Omental fat pad (tissue), 4 donors: Measurements from ENCODE around the gene CDC14B. TPM values are rescaled to one million over a fixed set of nuclear protein-coding genes. Genes with fewer than 3 reads are reported as not detected.
A peak's percentile ranks its signal among the peaks of the same experiment; 100 is the strongest.
"Not testable (repeated sequence)": the region's sequence is repeated elsewhere in the genome, so short reads cannot be mapped to it uniquely, and the experiment has no call there.

ENCODE experiments used
- ATAC-seq: fragments of 150-250 bp; one replicate; pipeline ENCODE4 v1.9.1; 2016; ENCODE audit warnings: mild to moderate bottlenecking, moderate library complexity; ENCODE audit not compliant: low FRiP score
- DNase-seq: peaks from one replicate; pipeline ENCODE4 v3.0.0-alpha.2; 2019; ENCODE audit warnings: low spot score
- total RNA-seq, 4 donors: library from RNA; depleted of rRNA; stranded (reverse); fragments of >200 nt; gene quantifications; one replicate each; pipeline ENCODE4 v1.1.0, GENCODE V29; 2016
- TF ChIP-seq, protein P1 (sequence below), 3 donors: fragments of 450-650 bp; IDR thresholded peaks; one replicate each; pipeline ENCODE4 v1.5.1; 2016 to 2017; ENCODE audit warnings: antibody characterized with exemption in 3 of 3, mild to moderate bottlenecking in 3 of 3, moderate library complexity in 2 of 3

Gene CDC14B
- total RNA-seq, 4 donors from 2014 or later, result 14.4 to 40.5 (median 21.5) TPM

DNA sequence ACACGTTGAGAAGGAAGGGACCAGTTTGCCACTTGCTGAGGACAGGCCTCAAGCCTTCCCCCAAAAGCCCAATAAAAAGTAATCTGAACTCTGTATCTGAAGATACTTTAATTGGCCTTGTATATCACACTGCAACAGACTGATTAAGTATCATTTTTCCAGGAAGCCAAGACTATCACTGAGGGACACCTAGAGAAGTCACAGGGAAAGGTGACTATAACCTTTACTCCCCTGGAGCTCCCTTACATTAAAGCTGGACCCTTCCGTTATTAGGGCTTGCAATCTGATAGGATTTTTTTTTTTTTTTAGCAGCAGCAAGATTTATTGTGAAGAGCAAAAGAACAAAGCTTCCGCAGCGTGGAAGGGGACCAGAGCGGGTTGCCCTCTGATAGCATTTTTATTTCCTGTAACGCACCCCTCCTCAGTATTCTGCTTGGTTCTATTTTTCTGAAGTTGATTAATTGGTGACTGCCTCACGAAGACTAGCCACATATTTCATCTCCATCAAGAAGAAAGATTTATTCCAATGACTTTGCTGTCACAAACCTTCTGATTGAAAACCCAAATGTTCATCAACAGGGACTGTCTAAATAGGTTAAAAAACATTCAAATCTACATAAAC lies 2.7 kb downstream of the CDC14B start:
- no peak for DNase-seq
- ATAC-seq, result no peak
- TF ChIP-seq, protein P1, sequence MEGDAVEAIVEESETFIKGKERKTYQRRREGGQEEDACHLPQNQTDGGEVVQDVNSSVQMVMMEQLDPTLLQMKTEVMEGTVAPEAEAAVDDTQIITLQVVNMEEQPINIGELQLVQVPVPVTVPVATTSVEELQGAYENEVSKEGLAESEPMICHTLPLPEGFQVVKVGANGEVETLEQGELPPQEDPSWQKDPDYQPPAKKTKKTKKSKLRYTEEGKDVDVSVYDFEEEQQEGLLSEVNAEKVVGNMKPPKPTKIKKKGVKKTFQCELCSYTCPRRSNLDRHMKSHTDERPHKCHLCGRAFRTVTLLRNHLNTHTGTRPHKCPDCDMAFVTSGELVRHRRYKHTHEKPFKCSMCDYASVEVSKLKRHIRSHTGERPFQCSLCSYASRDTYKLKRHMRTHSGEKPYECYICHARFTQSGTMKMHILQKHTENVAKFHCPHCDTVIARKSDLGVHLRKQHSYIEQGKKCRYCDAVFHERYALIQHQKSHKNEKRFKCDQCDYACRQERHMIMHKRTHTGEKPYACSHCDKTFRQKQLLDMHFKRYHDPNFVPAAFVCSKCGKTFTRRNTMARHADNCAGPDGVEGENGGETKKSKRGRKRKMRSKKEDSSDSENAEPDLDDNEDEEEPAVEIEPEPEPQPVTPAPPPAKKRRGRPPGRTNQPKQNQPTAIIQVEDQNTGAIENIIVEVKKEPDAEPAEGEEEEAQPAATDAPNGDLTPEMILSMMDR (IDR thresholded peaks at IDR 0.05), result no peak

DNA sequence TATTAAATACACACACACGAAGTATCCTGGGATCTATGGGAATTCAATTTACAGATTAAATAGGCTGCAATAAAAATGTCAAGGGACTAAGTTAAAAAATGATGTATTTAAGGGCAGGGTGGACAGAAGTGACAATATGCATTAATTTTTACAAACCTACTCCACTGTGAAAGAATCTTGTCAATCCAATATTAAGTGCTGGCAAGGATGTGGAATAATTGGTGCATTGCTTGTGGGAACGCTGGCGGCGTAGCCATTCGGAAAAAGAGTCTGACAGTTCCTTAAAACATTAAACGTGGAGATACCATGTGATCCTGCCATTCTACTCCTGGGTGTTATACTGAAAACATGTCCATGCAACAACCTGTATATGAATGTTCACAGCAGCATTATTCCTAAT lies 4.2 kb downstream of the CDC14B start:
- ATAC-seq, result no peak
- TF ChIP-seq, protein P1 (IDR thresholded peaks at IDR 0.05), result no peak
- no peak for DNase-seq

GRCh38 chr9:96614664-96615063 lies 5.0 kb downstream of the CDC14B start:
- not testable (repeated sequence) for ATAC-seq, DNase-seq

DNA sequence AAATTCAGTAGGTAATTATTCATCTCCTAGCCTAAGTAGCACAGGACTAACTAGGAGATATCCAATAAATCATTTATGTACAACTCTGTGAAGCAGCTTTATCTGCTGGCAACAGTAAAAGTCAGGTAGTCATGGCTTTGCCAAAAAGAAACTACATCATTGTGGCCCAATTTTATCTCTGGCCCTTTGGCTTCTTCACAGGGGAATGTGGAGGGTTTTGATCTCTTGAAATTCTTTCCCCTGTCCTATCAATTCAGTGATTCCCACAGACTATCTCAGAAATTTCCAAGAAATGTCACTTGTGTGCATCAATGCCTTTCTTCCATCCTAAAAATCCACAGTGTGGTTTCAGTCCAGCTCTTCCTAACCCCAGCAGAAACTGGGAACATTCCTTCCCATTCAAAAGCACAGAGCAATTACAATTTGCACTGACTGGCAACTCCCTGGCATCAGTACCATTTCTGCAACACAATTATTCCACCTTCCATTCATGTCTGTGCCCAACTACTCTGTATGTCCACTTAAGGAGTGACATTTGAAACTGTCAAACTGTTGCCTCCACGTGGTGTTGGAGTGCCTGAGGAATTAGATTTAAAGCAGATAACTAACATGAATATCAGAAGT lies 6.6 kb downstream of the CDC14B start:
- no peak for DNase-seq
- ATAC-seq, result no peak
- TF ChIP-seq, protein P1 (IDR thresholded peaks at IDR 0.05), result no peak

GRCh38 chr9:96612105-96612965 lies 7.3 kb downstream of the CDC14B start:
- TF ChIP-seq, protein P1 (IDR thresholded peaks at IDR 0.05), result no peak
- ATAC-seq (peak; percentile 65), DNase-seq (no peak)

- TF ChIP-seq, protein P1 (IDR thresholded peaks at IDR 0.05), result no peak
- no peak for ATAC-seq
- DNase-seq, result no peak
Observed at GRCh38 chr9:96611302-96611701, 8.3 kb downstream of the CDC14B start.

- DNase-seq (no peak), ATAC-seq (no peak)
- TF ChIP-seq, protein P1 (IDR thresholded peaks at IDR 0.05), result no peak
Observed at GRCh38 chr9:96609732-96610131, 9.9 kb downstream of the CDC14B start.
